Measurements from ENCODE around the gene KATNAL2. TPM values are rescaled to one million over a fixed set of nuclear protein-coding genes. Genes with fewer than 3 reads are reported as not detected.
"Not testable (repeated sequence)": the region's sequence is repeated elsewhere in the genome, so short reads cannot be mapped to it uniquely, and the experiment has no call there.

Gene KATNAL2
- total and polyA plus RNA-seq, 10 of the 15 experiments (the other 5 are each of a cell fraction or from before 2014, with no cell fraction given), result 0.20 to 2.4 (median 1.7) TPM

GRCh38 chr18:46964579-46965293 lies 47.3 kb downstream of the KATNAL2 start:
- RAD21 ChIA-PET (ENCODE audit: unreplicated experiment), result not testable (repeated sequence)

GRCh38 chr18:46966266-46966665 lies 48.9 kb downstream of the KATNAL2 start:
- H2AFZ ChIP-seq (ENCODE audit: control insufficient read depth, low read depth, low read length); H3K9ac ChIP-seq (ENCODE audit: control insufficient read depth, insufficient read depth, low read length); CTCF ChIA-PET; RAD21 ChIA-PET (ENCODE audit: unreplicated experiment); H3K27me3 ChIP-seq (replicated peaks in 1 of 2; ENCODE audit: control insufficient read depth in 2 of 2, insufficient read depth in 2 of 2, low read length in 1 of 2); H3K4me3 ChIP-seq; H3K79me2 ChIP-seq (ENCODE audit: control insufficient read depth, insufficient read depth, low read length); H3K4me2 ChIP-seq (ENCODE audit: control insufficient read depth, insufficient read depth); DNase-seq (ENCODE audit: low read depth, low spot score); FAIRE-seq; ATAC-seq; H3K4me1 ChIP-seq (ENCODE audit: control insufficient read depth, insufficient read depth, low read length); in situ Hi-C loops (cut with MboI); BruUV-seq (replicated peaks); intact Hi-C loops (cut with micrococcal nuclease; ENCODE audit: unreplicated experiment); H3K27ac ChIP-seq (ENCODE audit: control insufficient read depth, insufficient read depth); H3K9me3 ChIP-seq (replicated peaks; ENCODE audit: control insufficient read depth, insufficient read depth, low read length); H4K20me1 ChIP-seq (ENCODE audit: control insufficient read depth, insufficient read depth); H3K36me3 ChIP-seq (ENCODE audit: control insufficient read depth in 2 of 2, insufficient read depth in 2 of 2, low read length in 1 of 2); SMC1A ChIA-PET (ENCODE audit: uncharacterized antibody, unreplicated experiment); POLR2A ChIA-PET: not testable (repeated sequence)
- WGBS (ENCODE audit: insufficient coverage, insufficient replicate concordance, low lambda C conversion rate, missing lambda C conversion rate), result no CpG with 5 or more reads among the region's 10 CpGs

More at GRCh38 chr18:46964579-46965293, 47.3 kb downstream of the KATNAL2 start:
- H3K4me1 ChIP-seq (ENCODE audit: control insufficient read depth, insufficient read depth, low read length); FAIRE-seq; H4K20me1 ChIP-seq (ENCODE audit: control insufficient read depth, insufficient read depth); in situ Hi-C loops (cut with MboI); ATAC-seq; H3K4me2 ChIP-seq (ENCODE audit: control insufficient read depth, insufficient read depth); H3K79me2 ChIP-seq (ENCODE audit: control insufficient read depth, insufficient read depth, low read length); H3K27ac ChIP-seq (ENCODE audit: control insufficient read depth, insufficient read depth); H3K4me3 ChIP-seq; SMC1A ChIA-PET (ENCODE audit: uncharacterized antibody, unreplicated experiment); H3K9ac ChIP-seq (ENCODE audit: control insufficient read depth, insufficient read depth, low read length); DNase-seq (ENCODE audit: low read depth, low spot score); intact Hi-C loops (cut with micrococcal nuclease; ENCODE audit: unreplicated experiment); H2AFZ ChIP-seq (ENCODE audit: control insufficient read depth, low read depth, low read length); H3K36me3 ChIP-seq (ENCODE audit: control insufficient read depth in 2 of 2, insufficient read depth in 2 of 2, low read length in 1 of 2); H3K9me3 ChIP-seq (replicated peaks; ENCODE audit: control insufficient read depth, insufficient read depth, low read length); BruUV-seq (replicated peaks); CTCF ChIA-PET; H3K27me3 ChIP-seq (replicated peaks in 1 of 2; ENCODE audit: control insufficient read depth in 2 of 2, insufficient read depth in 2 of 2, low read length in 1 of 2); POLR2A ChIA-PET: not testable (repeated sequence)
- WGBS (ENCODE audit: insufficient coverage, insufficient replicate concordance, low lambda C conversion rate, missing lambda C conversion rate), result 73% methylated on average over 4 of the region's 31 CpGs

DNA sequence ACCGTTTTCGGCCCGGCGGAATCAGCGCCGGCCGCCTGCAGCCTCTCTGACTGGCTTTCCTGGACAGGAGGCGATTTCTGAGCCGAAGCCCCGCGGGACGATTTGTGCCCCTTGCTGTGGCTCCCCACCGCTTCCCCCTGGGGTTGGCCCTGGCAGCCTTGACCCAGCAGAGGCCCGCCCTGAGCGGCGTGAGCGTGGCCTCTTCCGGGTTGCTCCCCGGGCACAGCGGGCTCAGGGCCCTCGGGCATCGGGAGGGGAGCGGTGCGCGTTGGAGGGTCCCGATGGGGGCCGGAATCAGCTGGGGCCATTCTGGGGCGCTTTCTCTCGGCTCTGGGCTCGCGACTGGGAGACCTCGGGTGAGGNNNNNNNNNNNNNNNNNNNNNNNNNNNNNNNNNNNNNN lies 52.1 kb downstream of the KATNAL2 start:
- POLR2A ChIA-PET; in situ Hi-C loops (cut with MboI); intact Hi-C loops (cut with micrococcal nuclease; ENCODE audit: unreplicated experiment); H2AFZ ChIP-seq (ENCODE audit: control insufficient read depth, low read depth, low read length); H3K9ac ChIP-seq (ENCODE audit: control insufficient read depth, insufficient read depth, low read length); ATAC-seq; SMC1A ChIA-PET (ENCODE audit: uncharacterized antibody, unreplicated experiment); H3K79me2 ChIP-seq (ENCODE audit: control insufficient read depth, insufficient read depth, low read length); H3K27ac ChIP-seq (ENCODE audit: control insufficient read depth, insufficient read depth); RAD21 ChIA-PET (ENCODE audit: unreplicated experiment); FAIRE-seq; CTCF ChIA-PET; H3K4me3 ChIP-seq; H4K20me1 ChIP-seq (ENCODE audit: control insufficient read depth, insufficient read depth); H3K9me3 ChIP-seq (replicated peaks; ENCODE audit: control insufficient read depth, insufficient read depth, low read length); BruUV-seq (replicated peaks); H3K4me1 ChIP-seq (ENCODE audit: control insufficient read depth, insufficient read depth, low read length); DNase-seq (ENCODE audit: low read depth, low spot score); H3K4me2 ChIP-seq (ENCODE audit: control insufficient read depth, insufficient read depth); H3K27me3 ChIP-seq (replicated peaks in 1 of 2; ENCODE audit: control insufficient read depth in 2 of 2, insufficient read depth in 2 of 2, low read length in 1 of 2); H3K36me3 ChIP-seq (ENCODE audit: control insufficient read depth in 2 of 2, insufficient read depth in 2 of 2, low read length in 1 of 2): not testable (repeated sequence)
- WGBS (ENCODE audit: insufficient coverage, insufficient replicate concordance, low lambda C conversion rate, missing lambda C conversion rate), result no CpG with 5 or more reads among the region's 32 CpGs

DNA sequence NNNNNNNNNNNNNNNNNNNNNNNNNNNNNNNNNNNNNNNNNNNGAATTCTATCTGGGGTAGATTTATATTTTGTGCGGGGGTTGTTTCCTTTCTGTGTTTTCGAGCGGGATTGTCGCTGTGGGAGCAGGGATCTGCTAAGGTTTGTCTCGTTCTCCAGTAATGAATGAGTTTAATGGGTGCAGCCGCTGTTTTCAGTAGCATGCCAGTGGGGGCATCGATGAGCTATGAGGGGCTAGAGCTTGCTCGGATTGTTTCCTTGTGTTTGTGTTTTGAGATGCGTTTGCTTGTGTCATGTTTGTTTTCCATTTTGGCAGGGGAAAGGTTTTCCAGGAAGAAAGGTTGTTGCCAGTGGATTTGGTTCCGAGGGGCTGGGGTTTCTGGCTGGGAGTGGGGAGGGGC lies 102.5 kb downstream of the KATNAL2 start:
- no CpG with 5 or more reads among the region's 10 CpGs for WGBS (ENCODE audit: insufficient coverage, insufficient replicate concordance, low lambda C conversion rate, missing lambda C conversion rate)
- H3K4me2 ChIP-seq (ENCODE audit: control insufficient read depth, insufficient read depth); POLR2A ChIA-PET; CTCF ChIA-PET; H3K4me1 ChIP-seq (ENCODE audit: control insufficient read depth, insufficient read depth, low read length); FAIRE-seq; H3K27ac ChIP-seq (ENCODE audit: control insufficient read depth, insufficient read depth); H3K4me3 ChIP-seq; BruUV-seq (replicated peaks); in situ Hi-C loops (cut with MboI); H3K9ac ChIP-seq (ENCODE audit: control insufficient read depth, insufficient read depth, low read length); H3K9me3 ChIP-seq (replicated peaks; ENCODE audit: control insufficient read depth, insufficient read depth, low read length); DNase-seq (ENCODE audit: low read depth, low spot score); SMC1A ChIA-PET (ENCODE audit: uncharacterized antibody, unreplicated experiment); intact Hi-C loops (cut with micrococcal nuclease; ENCODE audit: unreplicated experiment); H3K36me3 ChIP-seq (ENCODE audit: control insufficient read depth in 2 of 2, insufficient read depth in 2 of 2, low read length in 1 of 2); H3K79me2 ChIP-seq (ENCODE audit: control insufficient read depth, insufficient read depth, low read length); H2AFZ ChIP-seq (ENCODE audit: control insufficient read depth, low read depth, low read length); RAD21 ChIA-PET (ENCODE audit: unreplicated experiment); H4K20me1 ChIP-seq (ENCODE audit: control insufficient read depth, insufficient read depth); ATAC-seq; H3K27me3 ChIP-seq (replicated peaks in 1 of 2; ENCODE audit: control insufficient read depth in 2 of 2, insufficient read depth in 2 of 2, low read length in 1 of 2): not testable (repeated sequence)
